ENCODE data around the gene CPOX.

CPOX gene

GRCh38 chr3:98561727-98562521 is 31.5 kb downstream of the CPOX start:
- Histone ChIP-seq H3K4me3 (ENCODE audit: low read depth, low read length) (no peak overlapping the region), H3K4me1 (ENCODE audit: control insufficient read depth, insufficient read depth, low read length) (no peaks in the 10 kb centered on the region), H3K36me3 (ENCODE audit: control insufficient read depth in 2 of 2, insufficient read depth in 1 of 2, low read length in 2 of 2) (no peaks in the 10 kb centered on the region), H3K9me3 (ENCODE audit: control insufficient read depth, insufficient read depth, low read depth, low read length) (no peaks in the 10 kb centered on the region), H3K27ac (ENCODE audit: extremely low read depth, low read depth, low read length) (no peak overlapping the region)
- ChIA-PET POLR2A (no interaction called here), CTCF (no interaction called here)
- TF ChIP-seq ZNF521 (tag by site-specific recombination; IDR thresholded peaks at IDR 0.05): no peak
- no peak for TF ChIP-seq ZBTB8A (tag by site-specific recombination; IDR thresholded peaks at IDR 0.05)
- TF ChIP-seq IKZF3 (tag by site-specific recombination; IDR thresholded peaks at IDR 0.05): no peak
- no peak for TF ChIP-seq ZSCAN5A (tag by site-specific recombination; IDR thresholded peaks at IDR 0.05)
- TF ChIP-seq ZBTB21 (tag by site-specific recombination; IDR thresholded peaks at IDR 0.05): no peak
- TF ChIP-seq ZNF266 (tag by site-specific recombination; IDR thresholded peaks at IDR 0.05; ENCODE audit: low read depth): no peak
- no peak for TF ChIP-seq ZBTB20 (tag by site-specific recombination; IDR thresholded peaks at IDR 0.05)
- no peak for TF ChIP-seq ZNF624 (tag by site-specific recombination; IDR thresholded peaks at IDR 0.05)
- TF ChIP-seq ZNF114 (tag by site-specific recombination; IDR thresholded peaks at IDR 0.05): no peak
- TF ChIP-seq ZNF433 (tag by site-specific recombination; IDR thresholded peaks at IDR 0.05; ENCODE audit: low read depth): no peak
- TF ChIP-seq PRDM1 (tag by site-specific recombination; IDR thresholded peaks at IDR 0.05): no peak
- no peak for TF ChIP-seq ZBTB7A (tag by site-specific recombination; IDR thresholded peaks at IDR 0.05; ENCODE audit: low read depth)
- TF ChIP-seq, protein P1, sequence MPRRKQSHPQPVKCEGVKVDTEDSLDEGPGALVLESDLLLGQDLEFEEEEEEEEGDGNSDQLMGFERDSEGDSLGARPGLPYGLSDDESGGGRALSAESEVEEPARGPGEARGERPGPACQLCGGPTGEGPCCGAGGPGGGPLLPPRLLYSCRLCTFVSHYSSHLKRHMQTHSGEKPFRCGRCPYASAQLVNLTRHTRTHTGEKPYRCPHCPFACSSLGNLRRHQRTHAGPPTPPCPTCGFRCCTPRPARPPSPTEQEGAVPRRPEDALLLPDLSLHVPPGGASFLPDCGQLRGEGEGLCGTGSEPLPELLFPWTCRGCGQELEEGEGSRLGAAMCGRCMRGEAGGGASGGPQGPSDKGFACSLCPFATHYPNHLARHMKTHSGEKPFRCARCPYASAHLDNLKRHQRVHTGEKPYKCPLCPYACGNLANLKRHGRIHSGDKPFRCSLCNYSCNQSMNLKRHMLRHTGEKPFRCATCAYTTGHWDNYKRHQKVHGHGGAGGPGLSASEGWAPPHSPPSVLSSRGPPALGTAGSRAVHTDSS (tag by site-specific recombination; IDR thresholded peaks at IDR 0.05): no peak
- no peak for TF ChIP-seq ZNF639 (tag by site-specific recombination; IDR thresholded peaks at IDR 0.05)
- TF ChIP-seq ZNF132 (tag by site-specific recombination; IDR thresholded peaks at IDR 0.05; ENCODE audit: borderline replicate concordance): no peak
- TF ChIP-seq ZNF223 (tag by site-specific recombination; IDR thresholded peaks at IDR 0.05): no peak
- TF ChIP-seq ZNF292 (tag by site-specific recombination; IDR thresholded peaks at IDR 0.05; ENCODE audit: borderline replicate concordance, low read depth): no peak

- H3K4me3 ChIP-seq (ENCODE audit: low read depth, low read length): no peak overlapping the region
- ChIA-PET CTCF (no interaction called here), POLR2A (no interaction called here)
Measured at GRCh38 chr3:98560911-98561310, 32.5 kb downstream of the CPOX start.

More at GRCh38 chr3:98560911-98561310, 32.5 kb downstream of the CPOX start:
- Histone ChIP-seq H3K4me1 (ENCODE audit: control insufficient read depth, insufficient read depth, low read length) (no peaks in the 10 kb centered on the region), H3K36me3 (ENCODE audit: control insufficient read depth in 2 of 2, insufficient read depth in 1 of 2, low read length in 2 of 2) (no peaks in the 10 kb centered on the region), H3K27ac (ENCODE audit: extremely low read depth, low read depth, low read length) (no peak overlapping the region), H3K9me3 (ENCODE audit: control insufficient read depth, insufficient read depth, low read depth, low read length) (no peaks in the 10 kb centered on the region)
- TF ChIP-seq ZNF239 (tag by site-specific recombination; IDR thresholded peaks at IDR 0.05) (no peak), ZNF2 (tag by site-specific recombination; IDR thresholded peaks at IDR 0.05) (no peak), HOXC10 (CRISPR knock-in tag; IDR thresholded peaks at IDR 0.05) (no peak), ZNF639 (tag by site-specific recombination; IDR thresholded peaks at IDR 0.05) (no peak), ZNF544 (tag by site-specific recombination; IDR thresholded peaks at IDR 0.05) (no peak), ZNF214 (tag by site-specific recombination; IDR thresholded peaks at IDR 0.05; ENCODE audit: borderline replicate concordance) (no peak), HOXD13 (CRISPR knock-in tag; IDR thresholded peaks at IDR 0.05; ENCODE audit: borderline replicate concordance) (no peak), ZNF521 (tag by site-specific recombination; IDR thresholded peaks at IDR 0.05) (no peak), ZNF585B (tag by site-specific recombination; IDR thresholded peaks at IDR 0.05) (no peak)

Measured in HEK293 (cell line).